Gastroesophageal sphincter (tissue), 3 donors: ENCODE data around the gene ARRB1.

Experiments used
- CTCF ChIP-seq, 4 experiments: fragments of 200-600 bp in 2 of 4; fragments of 450-650 bp in 2 of 4; sonication (generic) in 1 of 4; IDR thresholded peaks; one replicate each; pipeline ENCODE4 v1.5.1; 2017 to 2019; ENCODE audit warnings: antibody characterized with exemption in 4 of 4, mild to moderate bottlenecking in 2 of 4, moderate library complexity in 2 of 4
- POLR2AphosphoS5 ChIP-seq: sonication (generic); formaldehyde crosslinking; IDR thresholded peaks from one replicate; pipeline ENCODE4 v1.6.1; 2017; ENCODE audit warnings: antibody characterized with exemption

- TF ChIP-seq CTCF (IDR thresholded peaks at IDR 0.05) (no peak), POLR2AphosphoS5 (no peak)
Observed at GRCh38 chr11:75280770-75281468, 70.5 kb downstream of the ARRB1 start.
